KMS-11 (cell line): Measurements from ENCODE around the gene KAT5.
"Not testable (repeated sequence)": the region's sequence is repeated elsewhere in the genome, so short reads cannot be mapped to it uniquely, and the experiment has no call there.

Experiments used
- H2AFZ ChIP-seq: fragments of 200-600 bp; sonication (generic); 2 replicates; pipeline ENCODE4 v1.6.1; 2016; ENCODE audit warnings: antibody characterized with exemption, mixed run types, low read depth
- H3K27ac ChIP-seq: fragments of 200-600 bp; sonication (generic); 2 replicates; pipeline ENCODE4 v1.6.1; 2016; ENCODE audit warnings: mild to moderate bottlenecking, mixed run types
- H3K27me3 ChIP-seq: fragments of 200-600 bp; sonication (generic); 2 replicates; pipeline ENCODE4 v1.6.1; 2017; ENCODE audit warnings: mild to moderate bottlenecking, low read depth, mixed run types, moderate library complexity; ENCODE audit not compliant: insufficient read depth
- H3K36me3 ChIP-seq: fragments of 200-600 bp; sonication (generic); 2 replicates; pipeline ENCODE4 v1.6.1; 2017; ENCODE audit warnings: mild to moderate bottlenecking, mixed run types; ENCODE audit not compliant: insufficient read depth
- H3K4me1 ChIP-seq: fragments of 200-600 bp; sonication (generic); 2 replicates; pipeline ENCODE4 v1.6.1; 2016; ENCODE audit warnings: mild to moderate bottlenecking, low read depth, mixed run types; ENCODE audit not compliant: poor library complexity, severe bottlenecking
- H3K4me2 ChIP-seq: fragments of 200-600 bp; sonication (generic); 2 replicates; pipeline ENCODE4 v1.7.0; 2016; ENCODE audit warnings: mild to moderate bottlenecking, mixed run types
- H3K4me3 ChIP-seq: fragments of 200-600 bp; sonication (generic); IDR thresholded peaks from 2 replicates; pipeline ENCODE4 v1.6.1; 2017; ENCODE audit warnings: low read depth, low read length, mixed read lengths; ENCODE audit not compliant: insufficient read depth
- H3K79me2 ChIP-seq: fragments of 200-600 bp; sonication (generic); 2 replicates; pipeline ENCODE4 v1.6.1; 2016; ENCODE audit warnings: low read depth, mixed run types; ENCODE audit not compliant: insufficient read depth
- H3K9ac ChIP-seq: fragments of 200-600 bp; sonication (generic); 2 replicates; pipeline ENCODE4 v1.6.1; 2016; ENCODE audit warnings: mild to moderate bottlenecking, mixed run types
- H4K20me1 ChIP-seq: fragments of 200-600 bp; sonication (generic); 2 replicates; pipeline ENCODE4 v1.6.1; 2016; ENCODE audit warnings: mild to moderate bottlenecking, mixed run types; ENCODE audit not compliant: insufficient read depth
- TF ChIP-seq, protein P1 (sequence below): fragments of 200-600 bp; sonication (generic); conservative IDR thresholded peaks from 2 replicates; pipeline ENCODE4 v1.6.1; 2017; ENCODE audit warnings: low read depth, mild to moderate bottlenecking, antibody characterized with exemption, low read length, moderate library complexity, mixed read lengths

KAT5 gene

DNA sequence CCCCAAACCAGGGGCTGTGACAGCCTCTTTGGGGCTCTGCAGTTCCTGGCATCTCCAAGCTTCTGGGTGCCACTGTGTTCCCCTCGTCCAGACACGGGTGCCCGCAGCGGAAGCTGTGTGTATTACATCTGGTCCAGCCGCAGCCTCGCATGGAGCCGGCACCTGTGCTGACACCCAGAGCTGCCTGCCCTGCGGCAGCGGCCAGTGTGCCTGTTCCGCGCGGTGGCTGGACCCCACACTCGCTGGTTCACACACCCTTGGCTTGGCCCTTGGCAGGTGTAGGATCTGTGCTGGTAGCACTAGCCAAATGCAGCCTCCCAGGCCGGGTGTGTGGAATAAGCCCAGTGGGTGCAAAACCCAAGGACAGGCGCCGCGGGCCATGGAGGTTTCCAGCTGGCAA is 33.0 kb downstream of the KAT5 start:
- TF ChIP-seq, protein P1, sequence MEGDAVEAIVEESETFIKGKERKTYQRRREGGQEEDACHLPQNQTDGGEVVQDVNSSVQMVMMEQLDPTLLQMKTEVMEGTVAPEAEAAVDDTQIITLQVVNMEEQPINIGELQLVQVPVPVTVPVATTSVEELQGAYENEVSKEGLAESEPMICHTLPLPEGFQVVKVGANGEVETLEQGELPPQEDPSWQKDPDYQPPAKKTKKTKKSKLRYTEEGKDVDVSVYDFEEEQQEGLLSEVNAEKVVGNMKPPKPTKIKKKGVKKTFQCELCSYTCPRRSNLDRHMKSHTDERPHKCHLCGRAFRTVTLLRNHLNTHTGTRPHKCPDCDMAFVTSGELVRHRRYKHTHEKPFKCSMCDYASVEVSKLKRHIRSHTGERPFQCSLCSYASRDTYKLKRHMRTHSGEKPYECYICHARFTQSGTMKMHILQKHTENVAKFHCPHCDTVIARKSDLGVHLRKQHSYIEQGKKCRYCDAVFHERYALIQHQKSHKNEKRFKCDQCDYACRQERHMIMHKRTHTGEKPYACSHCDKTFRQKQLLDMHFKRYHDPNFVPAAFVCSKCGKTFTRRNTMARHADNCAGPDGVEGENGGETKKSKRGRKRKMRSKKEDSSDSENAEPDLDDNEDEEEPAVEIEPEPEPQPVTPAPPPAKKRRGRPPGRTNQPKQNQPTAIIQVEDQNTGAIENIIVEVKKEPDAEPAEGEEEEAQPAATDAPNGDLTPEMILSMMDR = no peak
- Histone ChIP-seq H3K36me3 (no peaks in the 10 kb centered on the region), H4K20me1 (no peaks in the 10 kb centered on the region), H2AFZ (no peak overlapping the region), H3K79me2 (no peaks in the 10 kb centered on the region), H3K4me3 (no peak overlapping the region), H3K4me2 (no peak overlapping the region), H3K9ac (no peak overlapping the region), H3K27me3 (no peaks in the 10 kb centered on the region), H3K27ac (no peak overlapping the region), H3K4me1 (no peaks in the 10 kb centered on the region)

DNA sequence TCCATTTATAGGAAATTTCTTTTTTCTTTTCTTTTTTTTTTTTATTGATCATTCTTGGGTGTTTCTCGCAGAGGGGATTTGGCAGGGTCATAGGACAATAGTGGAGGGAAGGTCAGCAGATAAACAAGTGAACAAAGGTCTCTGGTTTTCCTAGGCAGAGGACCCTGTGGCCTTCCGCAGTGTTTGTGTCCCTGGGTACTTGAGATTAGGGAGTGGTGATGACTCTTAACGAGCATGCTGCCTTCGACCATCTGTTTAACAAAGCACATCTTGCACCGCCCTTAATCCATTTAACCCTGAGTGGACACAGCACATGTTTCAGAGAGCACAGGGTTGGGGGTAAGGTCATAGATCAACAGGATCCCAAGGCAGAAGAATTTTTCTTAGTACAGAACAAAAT is 50.1 kb downstream of the KAT5 start:
- H3K4me1 ChIP-seq = peaks cover 14% of the 10 kb centered on the region
- H3K4me2 ChIP-seq, H3K27me3 ChIP-seq, H3K27ac ChIP-seq, H2AFZ ChIP-seq, H4K20me1 ChIP-seq, H3K9ac ChIP-seq, H3K36me3 ChIP-seq, H3K4me3 ChIP-seq, H3K79me2 ChIP-seq: not testable (repeated sequence)

DNA sequence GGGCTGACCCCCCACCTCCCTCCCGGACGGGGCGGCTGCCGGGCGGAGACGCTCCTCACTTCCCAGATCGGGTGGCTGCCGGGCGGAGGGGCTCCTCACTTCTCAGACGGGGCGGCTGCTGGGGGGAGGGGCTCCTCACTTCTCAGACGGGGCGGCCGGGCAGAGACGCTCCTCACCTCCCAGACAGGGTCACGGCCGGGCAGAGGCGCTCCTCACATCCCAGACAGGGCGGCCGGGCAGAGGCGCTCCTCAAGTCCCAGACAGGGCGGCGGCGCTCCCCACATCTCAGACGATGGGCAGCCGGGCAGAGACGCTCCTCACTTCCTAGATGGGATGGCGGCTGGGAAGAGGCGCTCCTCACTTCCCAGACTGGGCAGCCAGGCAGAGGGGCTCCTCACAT is 50.8 kb downstream of the KAT5 start:
- H3K4me2 ChIP-seq, H3K27me3 ChIP-seq, H2AFZ ChIP-seq, H3K9ac ChIP-seq, H3K27ac ChIP-seq, H3K4me3 ChIP-seq, H3K36me3 ChIP-seq, H4K20me1 ChIP-seq, H3K79me2 ChIP-seq: not testable (repeated sequence)
- H3K4me1 ChIP-seq = peaks cover 19% of the 10 kb centered on the region

DNA sequence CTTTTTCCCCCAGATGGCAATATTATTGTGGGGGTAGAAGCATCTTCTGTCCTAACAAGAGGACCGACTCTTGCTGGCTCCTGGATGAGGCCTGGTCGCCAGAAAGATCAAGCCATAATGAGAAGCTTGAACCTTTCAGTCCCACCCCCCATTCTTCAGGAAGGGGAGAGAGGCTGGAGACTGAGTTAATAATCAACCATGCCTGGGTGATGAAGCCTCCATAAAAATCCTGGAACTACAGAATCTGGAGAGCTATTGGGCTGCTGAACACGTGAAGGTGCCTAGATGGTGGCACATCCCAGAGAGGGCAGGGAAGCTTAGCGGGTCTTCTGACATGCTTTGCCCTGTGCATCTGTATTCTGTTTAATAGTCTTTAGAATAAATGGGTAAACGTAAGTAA is 52.4 kb downstream of the KAT5 start:
- TF ChIP-seq, protein P1 = no peak
- Histone ChIP-seq H3K4me1 (peaks cover 19% of the 10 kb centered on the region), H3K9ac (no peak overlapping the region), H3K36me3 (no peaks in the 10 kb centered on the region), H3K79me2 (no peaks in the 10 kb centered on the region), H3K27me3 (no peaks in the 10 kb centered on the region), H3K4me2 (no peak overlapping the region), H3K4me3 (no peak overlapping the region), H4K20me1 (no peaks in the 10 kb centered on the region), H2AFZ (no peak overlapping the region), H3K27ac (no peak overlapping the region)

DNA sequence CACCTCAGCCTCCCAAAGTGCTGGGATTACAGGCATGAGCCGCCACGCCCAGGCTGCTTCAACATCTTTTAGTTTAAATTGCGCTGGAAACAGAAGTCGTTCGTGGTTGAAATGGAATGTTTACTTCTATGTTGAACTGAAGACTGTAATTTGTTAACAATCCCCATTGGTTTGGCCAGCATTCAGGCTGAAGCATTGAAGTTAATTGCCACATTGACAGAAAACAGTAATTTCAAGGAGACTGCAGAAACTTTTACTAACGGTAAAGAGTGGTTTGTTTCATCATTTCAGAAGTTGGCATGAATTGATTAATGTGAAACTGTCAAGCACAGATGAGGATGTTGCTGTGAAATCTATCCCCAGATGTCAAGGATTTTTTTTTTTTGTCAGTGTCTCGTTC is 54.5 kb downstream of the KAT5 start:
- H3K4me1 ChIP-seq = peaks cover 19% of the 10 kb centered on the region
- no peaks in the 10 kb centered on the region for H3K79me2 ChIP-seq
- no peaks in the 10 kb centered on the region for H3K36me3 ChIP-seq
- no peak overlapping the region for H3K4me3 ChIP-seq
- no peaks in the 10 kb centered on the region for H3K27me3 ChIP-seq
- no peak overlapping the region for H3K9ac ChIP-seq
- no peak overlapping the region for H2AFZ ChIP-seq
- no peaks in the 10 kb centered on the region for H4K20me1 ChIP-seq
- TF ChIP-seq, protein P1 = no peak
- H3K27ac ChIP-seq = peak overlapping the region; percentile 18; the same call in 1 of the 2 replicates
- no peak overlapping the region for H3K4me2 ChIP-seq
